ENCODE data around the gene SH3PXD2A. TPM values are rescaled to one million over a fixed set of nuclear protein-coding genes. Genes with fewer than 3 reads are reported as not detected.

The SH3PXD2A gene
- polyA plus RNA-seq, 3 donors: 26.6 to 29.4 (median 29.3) TPM

DNA sequence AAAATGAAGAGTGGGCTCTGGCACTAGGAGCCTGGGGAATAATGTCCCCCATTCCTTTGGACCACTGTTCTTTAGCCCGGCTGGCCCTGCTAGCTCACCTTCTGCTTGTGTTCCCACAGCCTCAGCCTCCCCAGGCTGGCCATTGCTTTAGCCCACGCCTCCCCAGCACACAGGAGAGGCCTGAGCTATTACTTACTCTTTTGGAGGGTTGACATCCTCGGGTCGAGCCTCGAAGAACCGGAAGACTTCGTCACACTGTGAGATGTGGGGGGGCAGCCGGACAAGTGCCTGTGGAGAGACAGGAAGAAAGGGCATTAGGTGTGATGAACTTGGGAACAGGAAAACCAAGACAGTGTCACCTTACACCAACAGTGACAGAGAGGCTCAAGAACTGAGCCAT lies 131.3 kb downstream of the SH3PXD2A start:
- DNase-seq: no peak

DNA sequence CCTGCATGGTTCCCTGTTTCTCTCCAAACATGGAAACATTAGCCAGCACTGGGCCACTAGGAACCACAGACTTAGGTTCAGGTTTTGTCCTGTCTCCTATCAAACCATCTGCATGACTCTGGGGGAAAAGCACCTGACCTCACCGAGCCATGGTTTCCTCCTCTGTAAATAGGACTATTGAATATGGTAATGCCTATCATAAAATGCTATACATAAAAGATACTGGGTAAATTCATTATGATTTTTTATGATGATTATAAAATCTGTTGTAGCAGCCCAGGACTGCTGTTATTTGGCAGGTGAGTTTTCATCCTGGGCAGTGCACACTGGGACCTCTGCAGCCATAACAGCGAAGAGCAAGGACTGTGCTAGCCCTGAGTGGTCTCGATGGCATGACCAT lies 131.8 kb downstream of the SH3PXD2A start:
- no peak for DNase-seq

DNA sequence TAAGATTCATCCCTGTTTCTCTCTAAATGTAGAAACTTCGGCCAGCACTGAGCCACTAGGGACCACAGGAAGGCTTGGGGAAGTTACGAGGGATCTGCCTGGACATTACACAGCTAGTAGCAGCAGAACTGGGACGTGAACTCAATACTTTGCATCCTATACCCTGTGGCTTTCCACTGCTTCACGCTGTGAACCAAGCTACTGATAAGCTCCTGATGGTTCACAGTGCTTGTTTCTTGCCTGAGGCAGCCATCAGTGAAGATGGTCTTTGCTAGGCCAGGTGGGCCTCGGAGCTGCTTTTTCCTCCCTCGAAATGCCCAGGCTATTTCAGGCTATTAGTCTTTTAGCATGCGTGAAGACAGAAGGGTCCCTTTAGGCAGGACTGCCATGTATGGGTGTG lies 132.7 kb downstream of the SH3PXD2A start:
- DNase-seq: no peak

DNA sequence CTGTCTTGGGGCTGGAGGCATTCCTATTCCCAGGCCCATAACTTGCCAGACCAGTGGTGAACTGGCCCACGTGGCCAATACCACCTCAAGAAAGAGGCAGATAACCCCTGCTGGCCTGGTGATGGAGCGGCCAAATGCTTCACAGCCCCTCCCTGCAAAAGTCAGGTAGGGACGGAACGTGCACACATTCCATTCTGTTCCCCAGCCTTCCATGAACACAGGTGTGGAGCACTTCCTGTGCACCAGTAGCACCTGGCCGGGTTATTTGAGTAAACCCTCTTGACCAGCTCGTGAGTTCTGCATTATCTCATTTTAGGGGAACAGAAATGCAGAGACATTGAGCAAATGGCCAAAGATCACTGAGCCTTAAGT lies 134.4 kb downstream of the SH3PXD2A start:
- DNase-seq: no peak

- DNase-seq: no peak
Observed at GRCh38 chr10:103720328-103720963, 134.9 kb downstream of the SH3PXD2A start.

DNA sequence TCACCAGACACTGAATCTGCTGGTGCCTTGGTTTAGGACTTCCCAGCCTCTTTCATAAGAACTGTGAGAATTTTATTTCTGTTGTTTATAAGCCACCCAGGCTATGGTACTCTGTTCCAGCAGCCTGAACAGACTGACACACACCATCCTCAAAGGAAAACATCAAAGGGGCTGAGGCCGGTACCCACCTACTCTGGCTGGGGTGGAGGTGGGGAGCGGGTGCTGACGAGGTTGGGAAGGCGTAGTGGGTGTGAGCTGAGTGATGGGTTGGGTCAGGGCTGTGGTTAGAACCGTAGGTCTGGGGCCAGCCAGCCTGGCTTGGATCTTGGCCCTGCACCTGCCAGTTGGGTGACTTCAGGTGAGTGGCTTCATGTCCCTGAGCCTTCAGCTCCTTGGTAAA lies 136.3 kb downstream of the SH3PXD2A start:
- no peak for DNase-seq

DNA sequence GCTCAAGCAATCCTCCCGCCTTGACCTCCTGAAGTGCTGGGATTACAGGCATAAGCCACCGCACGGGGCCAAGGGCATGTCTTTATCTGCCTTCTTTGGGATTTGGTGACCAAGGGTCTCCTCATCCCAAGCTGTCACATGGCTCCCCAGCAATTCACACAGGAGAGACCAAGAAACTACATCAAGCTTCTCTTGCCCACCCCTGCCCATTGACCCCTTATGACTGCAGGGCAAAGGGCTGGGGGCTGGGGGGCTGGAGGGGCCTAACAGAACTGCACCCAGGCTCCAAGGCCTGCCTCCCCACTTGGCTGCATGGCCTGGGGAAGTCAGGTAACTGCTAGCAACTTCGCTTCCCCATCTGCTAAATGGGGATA lies 137.1 kb downstream of the SH3PXD2A start:
- no peak for DNase-seq

- no peak for DNase-seq
Observed at GRCh38 chr10:103717341-103718246, 137.8 kb downstream of the SH3PXD2A start.

DNA sequence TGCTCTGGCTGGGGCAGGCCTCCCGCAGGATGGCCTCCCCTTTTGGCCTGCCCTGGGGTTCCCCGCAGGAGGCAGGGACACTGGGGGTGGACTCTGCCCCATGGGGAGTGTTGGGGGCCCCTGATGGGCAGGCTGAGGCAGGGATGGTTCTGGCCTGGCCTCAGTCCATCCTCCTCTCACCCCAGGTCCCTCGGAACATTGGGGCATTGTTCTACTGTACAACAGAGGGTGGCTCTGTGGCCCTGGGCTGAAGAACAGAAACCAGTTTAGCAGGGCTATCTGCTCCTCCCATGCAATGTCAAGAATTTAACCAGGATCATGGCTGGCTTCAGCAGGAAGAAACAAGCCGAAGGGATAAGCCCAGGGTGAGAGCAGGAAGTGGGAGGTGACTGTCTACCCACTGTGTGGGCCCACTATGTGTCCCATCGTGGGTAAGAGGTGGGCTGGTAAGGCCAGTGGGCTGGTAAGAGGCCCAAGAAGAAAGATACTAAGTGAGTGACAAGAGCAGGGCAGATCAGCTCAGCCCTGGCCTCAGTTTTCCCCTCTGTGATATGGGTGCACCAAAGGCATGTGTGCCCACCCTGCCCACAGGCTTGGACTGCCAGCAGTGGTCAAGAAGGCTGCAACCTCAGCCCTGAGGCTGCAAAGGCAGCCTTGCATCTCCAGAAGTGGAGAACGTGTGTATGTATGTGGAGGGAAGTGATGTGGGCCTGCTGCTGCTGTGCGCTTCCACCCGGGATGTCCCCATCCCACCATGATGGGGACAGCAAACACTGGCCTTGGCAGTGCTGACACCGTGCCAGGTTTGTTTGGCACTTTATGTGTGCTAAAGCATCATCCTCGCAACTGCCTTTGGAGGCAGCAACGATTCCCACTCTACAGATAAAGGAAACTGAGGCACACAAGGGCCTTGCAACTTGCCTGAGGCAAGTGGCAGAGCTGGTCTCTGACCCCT lies 138.9 kb downstream of the SH3PXD2A start:
- no peak for DNase-seq

- no peak for DNase-seq
Observed at GRCh38 chr10:103715430-103715829, 139.9 kb downstream of the SH3PXD2A start.

DNA sequence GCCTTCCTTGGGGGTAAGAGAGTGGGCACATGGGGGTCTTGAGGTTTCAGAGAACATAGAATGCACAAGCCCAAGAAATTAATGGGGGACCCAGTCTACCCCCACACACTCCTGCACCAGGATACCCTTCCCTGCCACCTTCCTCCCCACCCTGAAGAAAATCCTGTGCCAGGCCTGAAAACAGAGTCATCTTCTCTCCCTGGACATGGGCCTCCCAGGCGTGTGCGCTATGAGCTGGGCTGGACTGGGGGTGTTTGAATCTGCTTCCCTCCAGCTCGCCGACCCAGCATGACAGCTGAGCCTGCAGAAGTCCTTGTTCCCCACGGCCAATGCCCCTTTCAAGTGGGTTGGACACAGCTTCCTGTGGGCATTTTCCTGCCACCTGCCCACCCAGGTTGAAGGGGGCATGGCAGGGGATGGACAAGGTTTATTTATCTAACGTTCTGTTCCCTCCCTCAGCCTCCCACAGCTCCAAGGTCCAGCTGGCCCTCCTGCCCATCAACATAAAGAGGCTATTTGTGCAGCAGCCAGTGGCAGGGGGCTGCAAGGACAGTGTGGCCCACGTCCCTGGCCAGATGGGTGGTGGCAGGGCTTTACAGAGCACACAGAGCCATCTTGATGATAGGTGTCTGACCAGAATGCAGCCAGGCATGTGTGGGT lies 141.0 kb downstream of the SH3PXD2A start:
- no peak for DNase-seq

DNA sequence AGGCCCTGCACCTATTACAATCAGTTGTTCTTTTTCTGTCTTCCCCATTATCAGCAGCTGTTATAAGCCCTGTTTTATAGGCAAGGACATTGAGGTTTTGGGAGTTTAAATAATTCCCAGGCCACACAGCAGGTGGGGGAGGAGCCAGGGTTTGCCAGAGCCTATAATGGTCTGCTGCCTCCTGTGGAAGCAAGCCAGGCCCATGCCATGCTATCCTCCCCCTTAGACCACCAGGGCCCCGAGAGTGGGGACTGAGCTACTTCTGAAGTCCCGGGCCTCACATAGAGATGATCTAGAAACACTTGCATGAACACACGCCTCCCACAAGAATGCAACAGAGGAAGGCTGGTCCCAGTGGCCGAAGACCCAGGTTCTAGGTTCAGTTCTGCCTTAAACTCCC lies 141.7 kb downstream of the SH3PXD2A start:
- DNase-seq: no peak

DNA sequence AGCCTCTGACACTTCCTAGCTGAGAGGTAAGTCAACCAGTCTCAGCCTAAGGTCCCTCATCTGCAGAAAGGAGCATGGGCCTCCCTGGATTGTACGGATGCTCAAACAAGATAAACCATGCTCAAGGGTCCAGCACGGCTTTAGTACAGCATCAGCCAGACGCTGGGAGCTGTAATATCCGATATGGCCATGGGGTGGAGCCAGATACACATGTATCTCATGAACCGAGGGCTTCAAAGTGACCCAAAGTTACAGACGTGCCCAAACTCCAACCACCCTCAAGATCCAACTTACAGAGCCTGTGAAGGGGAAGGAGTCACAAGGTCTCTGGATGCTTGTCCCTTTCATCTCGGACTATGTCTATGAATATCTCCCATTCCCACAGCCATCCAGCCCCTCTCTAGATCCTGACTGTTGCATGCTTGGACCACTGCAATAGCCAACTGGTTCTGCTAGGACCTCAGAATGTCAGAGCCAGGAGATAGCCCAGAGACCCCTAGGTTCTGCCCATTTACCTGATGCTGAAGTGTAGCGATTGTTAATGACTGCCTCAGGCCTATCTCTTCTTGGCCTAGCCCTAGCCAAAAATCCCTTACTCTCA lies 142.4 kb downstream of the SH3PXD2A start:
- peak; percentile 69 for DNase-seq

DNA sequence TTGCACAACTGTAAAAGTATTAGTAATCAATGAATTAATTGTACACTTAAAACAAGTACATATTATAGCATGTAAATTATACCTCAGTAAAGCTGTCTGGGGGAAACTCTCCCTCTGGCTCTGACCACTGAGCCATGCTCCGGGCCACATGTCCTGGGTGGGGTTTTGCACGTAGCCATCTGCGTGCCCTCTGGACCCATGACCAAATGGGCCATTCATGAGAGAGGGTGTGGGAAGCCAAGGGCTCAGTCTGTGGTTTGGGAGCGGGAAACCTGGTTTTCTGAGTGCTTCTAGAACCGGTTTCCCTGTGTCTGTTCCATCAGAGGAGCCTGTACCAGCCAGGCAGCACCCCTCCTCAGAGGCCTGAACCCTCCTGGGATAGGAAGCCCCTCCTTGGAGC lies 143.2 kb downstream of the SH3PXD2A start:
- DNase-seq: no peak

DNA sequence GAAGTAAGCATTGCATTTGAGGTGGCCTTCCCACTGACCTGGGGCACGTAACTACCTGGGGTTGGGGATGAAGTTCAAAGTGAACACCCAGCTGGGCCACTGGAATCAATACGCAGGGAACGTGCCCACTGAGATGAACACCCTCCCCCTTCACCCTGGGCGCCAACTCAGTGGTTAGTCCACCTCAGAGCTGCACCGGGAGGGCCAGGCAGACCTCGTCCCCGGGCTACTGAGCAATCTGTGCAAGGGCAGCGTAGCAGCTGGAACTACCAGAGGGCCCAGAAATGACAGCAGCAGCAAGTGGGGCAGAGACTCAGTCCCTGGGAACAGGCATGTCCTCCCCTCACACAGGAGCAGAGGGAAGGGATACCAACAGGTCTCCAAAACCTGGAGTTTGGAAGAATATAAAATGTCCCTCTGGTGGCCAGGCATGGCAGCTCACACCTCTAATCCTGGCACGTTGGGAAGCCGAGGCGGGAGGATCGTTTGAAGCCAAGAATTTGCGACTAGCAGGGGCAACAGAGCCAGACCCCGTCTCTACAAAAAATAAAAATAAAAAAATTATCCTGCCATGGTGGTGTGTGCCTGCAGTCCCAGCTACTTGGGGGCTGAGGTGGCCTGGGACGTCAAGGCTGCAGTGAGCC lies 143.9 kb downstream of the SH3PXD2A start:
- DNase-seq: no peak

DNA sequence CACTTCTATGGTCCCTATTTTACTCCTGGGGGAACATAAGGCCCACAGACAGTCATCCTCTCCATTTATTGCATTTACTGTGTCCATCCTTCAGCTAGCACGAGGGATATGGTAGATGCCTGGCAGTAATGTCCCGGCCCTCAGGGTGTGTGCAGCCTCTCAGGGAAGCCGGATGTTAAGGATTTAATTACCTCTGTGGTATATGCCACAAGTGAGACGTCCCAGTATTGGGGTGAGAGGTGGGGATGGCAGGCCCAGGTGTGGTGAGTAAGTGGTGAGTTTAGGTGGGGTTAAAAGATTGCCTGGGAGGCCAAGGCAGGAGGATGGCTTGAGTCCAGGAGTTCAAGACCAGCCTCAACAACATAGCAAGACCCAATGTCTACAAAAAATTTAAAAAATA lies 144.9 kb downstream of the SH3PXD2A start:
- no peak for DNase-seq

GRCh38 chr10:103709341-103709920 lies 145.9 kb downstream of the SH3PXD2A start:
- no peak for DNase-seq

DNA sequence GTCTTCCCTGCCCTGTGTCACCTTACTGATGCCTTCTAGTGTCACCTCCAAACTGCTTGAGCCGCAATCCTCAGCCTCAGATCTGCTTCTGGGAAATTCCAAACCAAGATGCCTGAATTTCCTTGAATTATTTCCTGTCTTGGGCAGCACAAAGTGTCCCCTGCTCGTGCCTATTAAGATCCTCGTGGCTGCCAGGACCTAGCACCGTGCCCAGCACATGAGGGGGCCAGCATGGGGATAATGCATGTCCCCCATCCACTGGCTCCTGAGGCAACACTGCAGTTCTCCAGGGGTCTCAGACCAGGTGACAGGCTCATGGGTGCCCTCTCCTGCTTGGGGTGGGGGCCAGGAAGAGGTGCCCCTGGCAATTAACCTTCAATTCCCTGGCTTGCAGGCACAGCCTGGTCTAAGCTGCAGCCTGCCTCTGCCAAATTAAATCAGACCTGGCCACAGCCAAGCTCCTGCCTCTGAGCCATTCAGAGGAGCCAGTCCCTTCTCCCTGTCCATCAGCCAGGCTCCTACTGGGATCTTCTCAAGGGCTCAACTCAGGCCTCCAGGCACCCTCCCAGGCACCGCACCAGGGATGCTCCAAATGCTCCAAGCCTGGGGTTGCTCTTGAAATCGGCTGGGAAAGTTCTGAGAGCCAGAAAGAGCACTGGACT lies 146.6 kb downstream of the SH3PXD2A start:
- no peak for DNase-seq

GRCh38 chr10:103707956-103708626 lies 147.3 kb downstream of the SH3PXD2A start:
- DNase-seq: no peak
